ENCODE data around the gene MYRIP. TPM values are rescaled to one million over a fixed set of nuclear protein-coding genes. Genes with fewer than 3 reads are reported as not detected.

The MYRIP gene
- total RNA-seq, 6 donors from 2014 or later = 0.55 to 4.3 (median 2.1) TPM; not detected in 1

GRCh38 chr3:40242216-40242615 lies 432.8 kb downstream of the MYRIP start:
- ATAC-seq (ENCODE audit: low FRiP score in 2 of 2) (no peak), DNase-seq (no peak)
- WGBS, 2 donors = 85 to 93% methylated on average over 1 of the region's 1 CpG
- H3K27ac ChIP-seq = no peak overlapping the region
- no peak overlapping the region for H3K4me3 ChIP-seq
- no peaks in the 10 kb centered on the region for H3K4me1 ChIP-seq
- TF ChIP-seq POLR2A (IDR thresholded peaks at IDR 0.05) (no peak), POLR2AphosphoS5 (IDR thresholded peaks at IDR 0.05) (no peak), CTCF (IDR thresholded peaks at IDR 0.05) (no peak), EP300 (IDR thresholded peaks at IDR 0.05) (no peak)
- H3K36me3 ChIP-seq = no peaks in the 10 kb centered on the region
- no peaks in the 10 kb centered on the region for H3K9me3 ChIP-seq
- H3K27me3 ChIP-seq = no peaks in the 10 kb centered on the region

GRCh38 chr3:40242638-40243037 lies 433.2 kb downstream of the MYRIP start:
- ATAC-seq (ENCODE audit: low FRiP score in 2 of 2) (no peak), DNase-seq (no peak)
- H3K9me3 ChIP-seq = no peaks in the 10 kb centered on the region
- 89 to 93% methylated on average over 1 of the region's 1 CpG for WGBS, 2 donors
- H3K27me3 ChIP-seq = no peaks in the 10 kb centered on the region
- no peaks in the 10 kb centered on the region for H3K4me1 ChIP-seq
- no peaks in the 10 kb centered on the region for H3K36me3 ChIP-seq
- TF ChIP-seq EP300 (IDR thresholded peaks at IDR 0.05) (no peak), POLR2A (IDR thresholded peaks at IDR 0.05) (no peak), POLR2AphosphoS5 (IDR thresholded peaks at IDR 0.05) (no peak), CTCF (IDR thresholded peaks at IDR 0.05) (no peak)
- H3K27ac ChIP-seq = no peak overlapping the region
- H3K4me3 ChIP-seq = no peak overlapping the region

- H3K27me3 ChIP-seq = no peaks in the 10 kb centered on the region
- peaks cover 0 to 2% (median 0%) of the 10 kb centered on the region in 4 donors for H3K36me3 ChIP-seq
- H3K27ac ChIP-seq = no peak overlapping the region
- 0 to 100% methylated on average over 1 of the region's 1 CpG for WGBS, 2 donors
- TF ChIP-seq POLR2A (IDR thresholded peaks at IDR 0.05) (no peak), EP300 (IDR thresholded peaks at IDR 0.05) (no peak), POLR2AphosphoS5 (IDR thresholded peaks at IDR 0.05) (no peak), CTCF (IDR thresholded peaks at IDR 0.05) (no peak)
- ATAC-seq (ENCODE audit: low FRiP score in 2 of 2) (no peak), DNase-seq (no peak)
- no peaks in the 10 kb centered on the region for H3K9me3 ChIP-seq
- no peaks in the 10 kb centered on the region for H3K4me1 ChIP-seq
- no peak overlapping the region for H3K4me3 ChIP-seq
Observed at GRCh38 chr3:40243056-40243455, 433.6 kb downstream of the MYRIP start.

- TF ChIP-seq EP300 (IDR thresholded peaks at IDR 0.05) (no peak), POLR2A (IDR thresholded peaks at IDR 0.05) (no peak), CTCF (IDR thresholded peaks at IDR 0.05) (no peak), POLR2AphosphoS5 (IDR thresholded peaks at IDR 0.05) (no peak)
- H3K4me1 ChIP-seq = no peaks in the 10 kb centered on the region
- no peak overlapping the region for H3K27ac ChIP-seq
- 94 to 95% methylated on average over 6 of the region's 6 CpGs for WGBS, 2 donors
- no peaks in the 10 kb centered on the region for H3K9me3 ChIP-seq
- no peaks in the 10 kb centered on the region for H3K27me3 ChIP-seq
- DNase-seq = no peak
- no peak for ATAC-seq (ENCODE audit: low FRiP score in 2 of 2)
- no peak overlapping the region for H3K4me3 ChIP-seq
- peaks cover 0 to 2% (median 0%) of the 10 kb centered on the region in 4 donors for H3K36me3 ChIP-seq
Observed at GRCh38 chr3:40247714-40248454, 438.5 kb downstream of the MYRIP start.

GRCh38 chr3:40248591-40248990 lies 439.2 kb downstream of the MYRIP start:
- H3K27ac ChIP-seq = no peak overlapping the region
- peaks cover 0 to 2% (median 0%) of the 10 kb centered on the region in 4 donors for H3K36me3 ChIP-seq
- no peaks in the 10 kb centered on the region for H3K9me3 ChIP-seq
- no peak for ATAC-seq (ENCODE audit: low FRiP score in 2 of 2)
- TF ChIP-seq EP300 (IDR thresholded peaks at IDR 0.05) = no peak
- no peak for TF ChIP-seq POLR2A (IDR thresholded peaks at IDR 0.05)
- no peak for TF ChIP-seq CTCF (IDR thresholded peaks at IDR 0.05)
- TF ChIP-seq POLR2AphosphoS5 (IDR thresholded peaks at IDR 0.05) = no peak
- DNase-seq = no peak
- H3K27me3 ChIP-seq = no peaks in the 10 kb centered on the region
- H3K4me1 ChIP-seq = no peaks in the 10 kb centered on the region
- H3K4me3 ChIP-seq = no peak overlapping the region
